GM12891 (cell line): Measurements from ENCODE around the gene LPCAT1.

Experiments used
- POLR2A ChIP-seq: IDR thresholded peaks from 2 replicates; pipeline ENCODE4 v1.6.1; 2011; ENCODE audit warnings: low read depth, low read length, control low read depth
- POLR2AphosphoS5 ChIP-seq: IDR thresholded peaks from 2 replicates; pipeline ENCODE4 v1.6.1; 2011; ENCODE audit warnings: low read depth, low read length, control low read depth
- POU2F2 ChIP-seq: IDR thresholded peaks from 2 replicates; pipeline ENCODE4 v1.6.1; 2011; ENCODE audit warnings: low read depth, mild to moderate bottlenecking, control low read depth, low read length, moderate library complexity
- SPI1 ChIP-seq: IDR thresholded peaks from 2 replicates; pipeline ENCODE4 v1.6.1; 2011; ENCODE audit warnings: low read depth, low read length, control low read depth
- TAF1 ChIP-seq: IDR thresholded peaks from 2 replicates; pipeline ENCODE4 v1.6.1; 2011; ENCODE audit warnings: low read depth, low read length, control low read depth

GRCh38 chr5:1537603-1538154 is 13.9 kb upstream of the LPCAT1 start:
- TF ChIP-seq POLR2A (no peak), SPI1 (no peak), POLR2AphosphoS5 (no peak), TAF1 (no peak), POU2F2 (no peak)
